ENCODE data around the gene PPM1D. TPM values are rescaled to one million over a fixed set of nuclear protein-coding genes. Genes with fewer than 3 reads are reported as not detected.

The PPM1D gene
- total and polyA plus RNA-seq, 2 of the 13 experiments (the other 11 are each of a cell fraction or from before 2014, with no cell fraction given) = 8.0 to 26.2 TPM

DNA sequence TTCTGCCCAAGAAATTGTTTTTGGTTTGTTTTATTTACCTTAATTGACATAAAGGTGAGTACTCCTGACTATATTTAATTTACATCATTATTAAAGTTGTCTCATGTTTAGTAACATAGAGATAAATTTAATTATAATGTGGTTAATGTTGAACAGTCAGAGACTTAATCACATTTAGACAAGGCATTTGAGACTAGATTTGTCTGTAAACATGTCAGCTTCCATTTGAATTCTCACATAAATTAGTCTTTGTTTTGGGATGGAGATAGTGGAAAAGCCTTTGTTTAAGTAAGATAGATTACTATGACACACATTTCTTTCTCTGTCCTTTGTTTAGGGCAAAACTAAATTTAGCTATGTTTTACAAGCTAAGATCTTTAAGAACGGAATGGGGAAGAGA, 59.2 kb downstream of the PPM1D start:
- CTCF ChIA-PET (ENCODE audit: low intra/inter-chr PET ratio, low total read pairs) = no interaction called here

More for the DNA sequence above, 59.2 kb downstream of the PPM1D start:
- no peak overlapping the region for H2AFZ ChIP-seq (ENCODE audit: low read length)
- H3K4me1 ChIP-seq (ENCODE audit: insufficient read depth, low read length) = no peaks in the 10 kb centered on the region
- in situ Hi-C loops (cut with HindIII; ENCODE audit: extremely low pct_ligation_motif_present, low pct_unique_long_range_greater_than_20kb) = no loop called here
- H3K4me2 ChIP-seq (ENCODE audit: low read depth, low read length) = no peak overlapping the region
- no peak overlapping the region for H3K9ac ChIP-seq (ENCODE audit: insufficient read depth, low read depth, low read length)
- DNase-seq (ENCODE audit: low spot score) (no peak), FAIRE-seq (no peak), ATAC-seq (no peak)
- no peaks in the 10 kb centered on the region for H3K9me3 ChIP-seq (ENCODE audit: low read length)
- no peak overlapping the region for H3K27ac ChIP-seq (ENCODE audit: extremely low read length, insufficient read depth, low read length)
- peaks cover 11 to 35% of the 10 kb centered on the region in 2 experiments for H3K36me3 ChIP-seq (replicated peaks in 1 of 2; ENCODE audit: control insufficient read depth in 1 of 2, insufficient read depth in 2 of 2, low read length in 2 of 2)
- no peak overlapping the region for H3K4me3 ChIP-seq (replicated peaks in 1 of 3; ENCODE audit: insufficient read depth in 1 of 3, low read depth in 2 of 3, low read length in 3 of 3)
- H4K20me1 ChIP-seq (ENCODE audit: insufficient read depth, low read length) = no peaks in the 10 kb centered on the region
- no TSS peak for BruUV-seq (replicated peaks)
- intact Hi-C loops (cut with micrococcal nuclease; ENCODE audit: unreplicated experiment) = no loop called here
- POLR2A ChIA-PET = no interaction called here
- no peaks in the 10 kb centered on the region for H3K27me3 ChIP-seq (ENCODE audit: control insufficient read depth in 1 of 2, insufficient read depth in 2 of 2, low read length in 2 of 2)
- TF ChIP-seq, protein P1, sequence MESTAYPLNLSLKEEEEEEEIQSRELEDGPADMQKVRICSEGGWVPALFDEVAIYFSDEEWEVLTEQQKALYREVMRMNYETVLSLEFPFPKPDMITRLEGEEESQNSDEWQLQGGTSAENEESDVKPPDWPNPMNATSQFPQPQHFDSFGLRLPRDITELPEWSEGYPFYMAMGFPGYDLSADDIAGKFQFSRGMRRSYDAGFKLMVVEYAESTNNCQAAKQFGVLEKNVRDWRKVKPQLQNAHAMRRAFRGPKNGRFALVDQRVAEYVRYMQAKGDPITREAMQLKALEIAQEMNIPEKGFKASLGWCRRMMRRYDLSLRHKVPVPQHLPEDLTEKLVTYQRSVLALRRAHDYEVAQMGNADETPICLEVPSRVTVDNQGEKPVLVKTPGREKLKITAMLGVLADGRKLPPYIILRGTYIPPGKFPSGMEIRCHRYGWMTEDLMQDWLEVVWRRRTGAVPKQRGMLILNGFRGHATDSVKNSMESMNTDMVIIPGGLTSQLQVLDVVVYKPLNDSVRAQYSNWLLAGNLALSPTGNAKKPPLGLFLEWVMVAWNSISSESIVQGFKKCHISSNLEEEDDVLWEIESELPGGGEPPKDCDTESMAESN (CRISPR knock-in tag; conservative IDR thresholded peaks at IDR 0.05) = no peak
- TF ChIP-seq, protein P2, sequence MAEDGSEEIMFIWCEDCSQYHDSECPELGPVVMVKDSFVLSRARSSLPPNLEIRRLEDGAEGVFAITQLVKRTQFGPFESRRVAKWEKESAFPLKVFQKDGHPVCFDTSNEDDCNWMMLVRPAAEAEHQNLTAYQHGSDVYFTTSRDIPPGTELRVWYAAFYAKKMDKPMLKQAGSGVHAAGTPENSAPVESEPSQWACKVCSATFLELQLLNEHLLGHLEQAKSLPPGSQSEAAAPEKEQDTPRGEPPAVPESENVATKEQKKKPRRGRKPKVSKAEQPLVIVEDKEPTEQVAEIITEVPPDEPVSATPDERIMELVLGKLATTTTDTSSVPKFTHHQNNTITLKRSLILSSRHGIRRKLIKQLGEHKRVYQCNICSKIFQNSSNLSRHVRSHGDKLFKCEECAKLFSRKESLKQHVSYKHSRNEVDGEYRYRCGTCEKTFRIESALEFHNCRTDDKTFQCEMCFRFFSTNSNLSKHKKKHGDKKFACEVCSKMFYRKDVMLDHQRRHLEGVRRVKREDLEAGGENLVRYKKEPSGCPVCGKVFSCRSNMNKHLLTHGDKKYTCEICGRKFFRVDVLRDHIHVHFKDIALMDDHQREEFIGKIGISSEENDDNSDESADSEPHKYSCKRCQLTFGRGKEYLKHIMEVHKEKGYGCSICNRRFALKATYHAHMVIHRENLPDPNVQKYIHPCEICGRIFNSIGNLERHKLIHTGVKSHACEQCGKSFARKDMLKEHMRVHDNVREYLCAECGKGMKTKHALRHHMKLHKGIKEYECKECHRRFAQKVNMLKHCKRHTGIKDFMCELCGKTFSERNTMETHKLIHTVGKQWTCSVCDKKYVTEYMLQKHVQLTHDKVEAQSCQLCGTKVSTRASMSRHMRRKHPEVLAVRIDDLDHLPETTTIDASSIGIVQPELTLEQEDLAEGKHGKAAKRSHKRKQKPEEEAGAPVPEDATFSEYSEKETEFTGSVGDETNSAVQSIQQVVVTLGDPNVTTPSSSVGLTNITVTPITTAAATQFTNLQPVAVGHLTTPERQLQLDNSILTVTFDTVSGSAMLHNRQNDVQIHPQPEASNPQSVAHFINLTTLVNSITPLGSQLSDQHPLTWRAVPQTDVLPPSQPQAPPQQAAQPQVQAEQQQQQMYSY (CRISPR knock-in tag; IDR thresholded peaks at IDR 0.05) = no peak
- TF ChIP-seq FLYWCH1 (CRISPR knock-in tag; IDR thresholded peaks at IDR 0.05) (no peak), ZNF607 (CRISPR knock-in tag; IDR thresholded peaks at IDR 0.05; ENCODE audit: borderline replicate concordance) (no peak), YEATS2 (CRISPR knock-in tag; IDR thresholded peaks at IDR 0.05; ENCODE audit: borderline replicate concordance) (no peak), ZNF326 (CRISPR knock-in tag; IDR thresholded peaks at IDR 0.05; ENCODE audit: borderline replicate concordance) (no peak), PHF20 (CRISPR knock-in tag; IDR thresholded peaks at IDR 0.05) (no peak), TCF12 (IDR thresholded peaks at IDR 0.05) (no peak), TCF12 (CRISPR knock-in tag; IDR thresholded peaks at IDR 0.05) (no peak), ZNF235 (CRISPR knock-in tag; IDR thresholded peaks at IDR 0.05; ENCODE audit: borderline replicate concordance) (no peak), TCF7 (IDR thresholded peaks at IDR 0.05; ENCODE audit: low read depth) (no peak), U2AF2 (IDR thresholded peaks at IDR 0.05; ENCODE audit: low read depth, low read length) (no peak), ZNF878 (CRISPR knock-in tag; IDR thresholded peaks at IDR 0.05) (no peak)
- TF ChIP-seq, protein P3, sequence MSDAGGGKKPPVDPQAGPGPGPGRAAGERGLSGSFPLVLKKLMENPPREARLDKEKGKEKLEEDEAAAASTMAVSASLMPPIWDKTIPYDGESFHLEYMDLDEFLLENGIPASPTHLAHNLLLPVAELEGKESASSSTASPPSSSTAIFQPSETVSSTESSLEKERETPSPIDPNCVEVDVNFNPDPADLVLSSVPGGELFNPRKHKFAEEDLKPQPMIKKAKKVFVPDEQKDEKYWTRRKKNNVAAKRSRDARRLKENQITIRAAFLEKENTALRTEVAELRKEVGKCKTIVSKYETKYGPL (CRISPR knock-in tag; IDR thresholded peaks at IDR 0.05) = no peak
- peaks cover 6% of the 10 kb centered on the region for H3K79me2 ChIP-seq (ENCODE audit: insufficient read depth, low read length)
- 95% methylated on average over 1 of the region's 1 CpG for WGBS (ENCODE audit: low lambda C conversion rate)

All from HepG2 (cell line).